Renal pelvis (tissue), 4 donors: ENCODE data around the gene TLR9. TPM values are rescaled to one million over a fixed set of nuclear protein-coding genes. Genes with fewer than 3 reads are reported as not detected.
"Not testable (repeated sequence)": the region's sequence is repeated elsewhere in the genome, so short reads cannot be mapped to it uniquely, and the experiment has no call there.

ENCODE experiments used
- DNase-seq: peaks from one replicate; pipeline ENCODE4 v3.0.0-alpha.2; 2013
- polyA plus RNA-seq, 3 donors: library from polyadenylated mRNA; unstranded; fragments of 120-200 nt; gene quantifications; one replicate each; pipeline ENCODE4 v1.2.1, GENCODE V29; 2013; ENCODE audit not compliant: insufficient read length in 3 of 3

TLR9 gene
- polyA plus RNA-seq, 3 donors = 0.09 to 0.36 (median 0.28) TPM

GRCh38 chr3:52195823-52196331 lies 29.6 kb downstream of the TLR9 start:
- no peak for DNase-seq

- DNase-seq = no peak
Observed at GRCh38 chr3:52195291-52195597, 30.2 kb downstream of the TLR9 start.

GRCh38 chr3:52194485-52195290 lies 30.8 kb downstream of the TLR9 start:
- peak; percentile 55 for DNase-seq

GRCh38 chr3:52193065-52193464 lies 32.4 kb downstream of the TLR9 start:
- DNase-seq = no peak

GRCh38 chr3:52191663-52192062 lies 33.8 kb downstream of the TLR9 start:
- no peak for DNase-seq

- no peak for DNase-seq
Observed at GRCh38 chr3:52190294-52191074, 35.0 kb downstream of the TLR9 start.

- no peak for DNase-seq
Observed at GRCh38 chr3:52188556-52188955, 36.9 kb downstream of the TLR9 start.

GRCh38 chr3:52186729-52187128 lies 38.7 kb downstream of the TLR9 start:
- no peak for DNase-seq

GRCh38 chr3:52185837-52186236 lies 39.6 kb downstream of the TLR9 start:
- DNase-seq = no peak

- no peak for DNase-seq
Observed at GRCh38 chr3:52185311-52185710, 40.1 kb downstream of the TLR9 start.

- DNase-seq = no peak
Observed at GRCh38 chr3:52184690-52185089, 40.8 kb downstream of the TLR9 start.

GRCh38 chr3:52183786-52184445 lies 41.5 kb downstream of the TLR9 start:
- no peak for DNase-seq

GRCh38 chr3:52182691-52183090 lies 42.8 kb downstream of the TLR9 start:
- no peak for DNase-seq

GRCh38 chr3:52182196-52182595 lies 43.2 kb downstream of the TLR9 start:
- no peak for DNase-seq

GRCh38 chr3:52181543-52181942 lies 43.9 kb downstream of the TLR9 start:
- DNase-seq = no peak

- DNase-seq = no peak
Observed at GRCh38 chr3:52178537-52178936, 46.9 kb downstream of the TLR9 start.

GRCh38 chr3:52178126-52178525 lies 47.3 kb downstream of the TLR9 start:
- not testable (repeated sequence) for DNase-seq

GRCh38 chr3:52177701-52178042 lies 47.8 kb downstream of the TLR9 start:
- no peak for DNase-seq

- no peak for DNase-seq
Observed at GRCh38 chr3:52176951-52177700, 48.3 kb downstream of the TLR9 start.

- no peak for DNase-seq
Observed at GRCh38 chr3:52176180-52176752, 49.2 kb downstream of the TLR9 start.

GRCh38 chr3:52175416-52176179 lies 49.8 kb downstream of the TLR9 start:
- DNase-seq = no peak
